Measurements from ENCODE around the gene ARID3C.

DNA sequence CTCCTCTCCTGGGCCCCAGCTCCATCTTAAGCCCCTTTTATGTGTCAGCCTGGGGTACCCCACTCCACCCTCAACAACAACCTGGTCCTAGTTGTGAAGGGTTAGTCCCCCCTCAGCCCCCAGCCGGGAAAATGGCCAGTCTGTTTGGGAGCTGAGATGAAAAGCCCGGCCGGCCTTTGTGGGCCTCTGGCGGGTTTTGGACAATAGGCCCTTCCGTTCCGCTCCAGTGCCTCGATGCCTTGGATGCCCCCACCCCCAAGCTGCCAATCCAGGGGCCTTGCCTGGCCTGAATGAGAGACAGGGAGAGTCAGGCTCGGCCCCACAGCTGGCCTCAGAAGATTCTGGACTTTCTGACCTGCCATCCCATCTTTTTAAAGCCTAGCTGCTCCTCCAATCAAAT lies 48.5 kb downstream of the ARID3C start:
- no peak for TF ChIP-seq CTCF (IDR thresholded peaks at IDR 0.05 in 2 of 3, conservative IDR thresholded peaks at IDR 0.05 in 1 of 3; ENCODE audit: borderline replicate concordance in 1 of 3, insufficient read depth in 1 of 3, low read depth in 2 of 3, low read length in 2 of 3)
- TF ChIP-seq POLR2A (IDR thresholded peaks at IDR 0.05; ENCODE audit: borderline replicate concordance, extremely low read depth, insufficient read depth, insufficient read length) = no peak
- TF ChIP-seq YY1 (IDR thresholded peaks at IDR 0.05; ENCODE audit: extremely low read depth, insufficient replicate concordance, low read depth, low read length) = no peak
- no peak for TF ChIP-seq RAD21 (IDR thresholded peaks at IDR 0.05; ENCODE audit: low read depth)
- TF ChIP-seq POLR2AphosphoS5 (IDR thresholded peaks at IDR 0.05; ENCODE audit: low read depth, low read length) = no peak

All from HCT116 (cell line).